Embryonic facial prominence (tissue), 1 donor: ENCODE data around the gene CORO2A.
"Not testable (repeated sequence)": the region's sequence is repeated elsewhere in the genome, so short reads cannot be mapped to it uniquely, and the experiment has no call there.

Source experiments
- DNase-seq: peaks from one replicate; pipeline ENCODE4 v3.0.0-alpha.2; 2016; ENCODE audit errors: extremely low spot score

The CORO2A gene

DNA sequence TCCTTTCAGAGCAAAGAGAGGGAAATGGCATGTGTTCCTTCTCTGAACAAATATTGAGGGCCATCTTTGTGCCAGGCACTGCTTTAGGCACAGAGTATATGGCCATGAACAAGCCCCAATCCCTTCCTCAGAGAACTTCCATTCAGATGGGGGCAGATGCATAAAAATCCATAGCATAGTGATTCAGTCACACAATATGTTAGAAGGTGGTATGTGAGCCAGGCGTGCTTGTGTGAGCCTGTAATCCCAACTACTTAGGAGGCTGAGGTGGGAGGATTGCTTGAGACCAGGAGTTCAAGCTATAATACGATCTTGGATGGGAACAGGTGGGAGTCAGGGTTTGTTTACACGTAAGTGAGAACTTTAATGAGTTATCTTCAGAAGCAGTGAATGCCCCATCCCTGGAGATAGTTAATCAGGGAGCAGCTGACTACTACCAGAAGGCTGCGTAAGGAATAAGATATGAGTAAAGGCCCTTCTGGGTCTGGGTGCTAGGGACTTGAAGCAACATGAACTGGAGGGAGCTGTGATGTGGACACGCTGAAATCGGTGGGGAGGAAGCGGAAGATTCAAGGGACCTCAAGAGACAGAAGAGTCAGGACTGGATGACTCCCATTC lies 108.8 kb downstream of the CORO2A start:
- no peak for DNase-seq

- DNase-seq, result no peak
These were observed 109.4 kb downstream of the CORO2A start for GRCh38 chr9:98083061-98083501.

GRCh38 chr9:98081477-98082219 lies 110.8 kb downstream of the CORO2A start:
- no peak for DNase-seq

- DNase-seq, result no peak
These were observed 111.7 kb downstream of the CORO2A start for GRCh38 chr9:98080780-98081179.

GRCh38 chr9:98080326-98080725 lies 112.1 kb downstream of the CORO2A start:
- DNase-seq, result no peak

- no peak for DNase-seq
These were observed 113.5 kb downstream of the CORO2A start for GRCh38 chr9:98078895-98079294.

- DNase-seq, result not testable (repeated sequence)
These were observed 115.9 kb downstream of the CORO2A start for GRCh38 chr9:98076514-98076890.

GRCh38 chr9:98075332-98075805 lies 117.1 kb downstream of the CORO2A start:
- DNase-seq, result no peak

DNA sequence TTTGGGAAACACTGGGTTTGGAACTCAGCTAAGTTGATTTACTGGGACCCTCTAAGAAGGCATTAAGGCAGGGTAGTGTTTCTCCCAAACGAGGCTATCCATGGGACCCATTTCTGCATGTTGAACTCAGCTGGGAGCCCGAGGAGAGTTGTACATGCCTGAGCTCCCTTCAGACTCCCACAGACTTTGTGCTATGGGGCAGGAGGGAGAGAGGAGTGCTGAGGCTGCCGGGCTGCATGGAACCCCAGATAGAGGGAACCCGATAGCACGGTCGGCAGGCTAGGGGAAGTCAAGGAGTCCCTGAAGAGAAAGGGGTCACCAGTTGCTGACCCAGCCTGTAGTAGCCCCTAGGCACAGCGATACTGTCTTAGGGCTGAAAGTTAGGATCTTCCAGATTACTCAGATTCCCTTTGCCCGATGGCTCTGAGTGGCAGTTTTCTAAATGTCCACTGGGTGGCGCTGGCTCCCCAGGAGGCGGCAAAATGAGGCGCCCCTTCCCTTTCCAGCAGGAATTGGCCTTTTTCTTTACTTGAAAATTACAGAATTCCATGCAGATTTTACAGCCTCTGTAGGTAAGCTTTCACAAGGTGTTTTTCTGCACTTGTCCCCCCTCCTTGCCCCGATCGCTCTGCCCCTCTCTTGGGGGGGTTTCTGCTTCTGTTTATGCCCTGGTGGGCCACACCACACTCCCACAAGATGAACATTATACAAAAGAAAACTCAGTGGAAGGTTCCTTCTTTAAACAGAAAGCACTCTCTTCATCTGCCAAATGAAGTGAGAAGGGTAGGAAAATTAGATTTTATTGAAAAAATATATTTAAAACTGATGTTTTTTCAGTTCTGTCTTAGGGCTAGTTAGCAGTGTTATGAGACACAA lies 118.1 kb downstream of the CORO2A start:
- no peak for DNase-seq

- DNase-seq, result no peak
These were observed 120.7 kb downstream of the CORO2A start for GRCh38 chr9:98071737-98072136.
